Mesenteric fat pad (tissue), 1 donor: Measurements from ENCODE around the gene PID1. TPM values are rescaled to one million over a fixed set of nuclear protein-coding genes. Genes with fewer than 3 reads are reported as not detected.

ENCODE experiments used
- DNase-seq: peaks from one replicate; pipeline ENCODE4 v3.0.0-alpha.2; 2020; ENCODE audit warnings: low spot score
- total RNA-seq: library from RNA; stranded (reverse); fragmentation: NEBNext Ultra II Directional; extraction: Animal tissue kit (Norgen Biotek cat#: 25700); gene quantifications from one replicate; pipeline ENCODE4 v1.2.1, GENCODE V29; 2021
- donor health status: DM: yes; HTN: yes; CAD: no.

The PID1 gene
- total RNA-seq, 1 donor from 2014 or later: 56.5 TPM

DNA sequence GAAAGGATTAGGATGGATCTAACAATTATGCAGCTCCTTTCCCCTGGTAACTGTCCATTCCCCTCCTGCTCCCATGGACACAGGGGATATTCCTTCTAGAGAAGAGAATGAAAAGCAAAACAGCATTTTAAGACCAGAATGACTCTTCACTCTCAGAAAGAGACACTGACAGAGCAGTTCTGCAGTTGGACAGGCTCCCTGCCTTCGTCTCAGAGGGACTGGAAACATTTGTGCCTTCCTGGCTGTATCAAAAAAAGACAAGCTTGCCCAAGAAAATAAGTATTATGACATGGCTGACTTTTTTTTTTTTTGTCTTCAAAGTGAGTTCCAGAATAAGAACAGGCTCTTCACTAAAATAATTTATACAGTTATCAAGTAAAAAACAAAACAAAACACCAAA, 9.5 kb downstream of the PID1 start:
- DNase-seq: no peak

GRCh38 chr2:229261076-229261475, 10.0 kb downstream of the PID1 start:
- DNase-seq: no peak

GRCh38 chr2:229257985-229258384, 13.1 kb downstream of the PID1 start:
- no peak for DNase-seq

- no peak for DNase-seq
Measured at GRCh38 chr2:229256376-229256775, 14.7 kb downstream of the PID1 start.

DNA sequence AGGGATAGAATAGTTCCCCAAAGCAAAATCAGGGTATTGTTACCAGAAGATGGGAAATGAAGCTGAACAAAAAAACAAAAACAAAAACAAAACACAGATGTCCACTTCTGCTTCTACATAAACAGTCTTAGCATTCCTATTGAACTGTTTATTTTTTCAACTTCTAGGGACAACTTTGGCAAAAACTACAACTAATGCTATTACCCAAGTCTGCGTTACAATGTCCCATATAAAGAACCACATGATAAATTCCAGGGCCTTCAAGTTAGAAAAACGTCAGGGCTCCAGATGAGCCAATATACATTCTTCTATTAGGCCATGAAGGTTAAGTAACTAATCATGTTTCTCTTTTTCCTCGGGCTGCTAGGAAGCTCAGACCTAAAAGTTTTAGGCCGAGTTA, 16.9 kb downstream of the PID1 start:
- DNase-seq: no peak

DNA sequence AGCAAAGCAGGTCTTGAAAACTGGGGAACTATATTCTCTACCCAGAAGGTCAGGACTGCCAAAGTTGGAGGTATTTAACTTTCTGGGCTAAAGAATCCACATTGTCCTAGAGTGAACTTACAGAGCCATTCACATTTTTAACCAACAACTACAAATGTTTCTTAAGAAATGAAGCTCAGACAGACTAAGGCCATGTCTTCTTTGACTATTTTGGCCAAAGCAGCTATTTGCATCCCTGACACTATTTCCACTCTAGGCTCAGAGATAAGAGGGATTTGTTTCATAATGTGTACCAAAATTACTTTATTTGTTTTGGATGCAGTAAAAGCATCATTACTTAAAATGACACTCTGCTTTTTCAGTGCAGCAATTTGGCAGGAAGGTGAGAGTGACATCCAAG, 18.1 kb downstream of the PID1 start:
- no peak for DNase-seq

DNA sequence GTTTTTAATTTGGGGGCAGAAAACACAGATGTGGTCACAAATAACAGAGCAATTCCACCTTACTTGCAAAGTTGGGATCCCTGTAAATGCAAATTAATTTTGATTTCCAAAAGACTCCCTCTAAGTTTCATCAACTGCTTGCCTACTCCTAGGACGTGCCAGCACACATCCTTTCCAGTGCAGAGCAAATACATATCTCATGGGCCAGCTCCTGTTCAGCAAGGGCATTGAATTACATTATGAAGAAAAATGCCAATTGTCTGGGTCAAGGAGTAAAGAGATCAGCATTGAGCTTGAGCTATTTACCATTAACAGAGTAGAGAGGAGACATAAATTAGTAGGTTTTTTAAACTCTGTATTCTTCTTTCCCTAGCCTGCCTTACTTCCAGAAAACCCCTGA, 18.8 kb downstream of the PID1 start:
- no peak for DNase-seq

DNA sequence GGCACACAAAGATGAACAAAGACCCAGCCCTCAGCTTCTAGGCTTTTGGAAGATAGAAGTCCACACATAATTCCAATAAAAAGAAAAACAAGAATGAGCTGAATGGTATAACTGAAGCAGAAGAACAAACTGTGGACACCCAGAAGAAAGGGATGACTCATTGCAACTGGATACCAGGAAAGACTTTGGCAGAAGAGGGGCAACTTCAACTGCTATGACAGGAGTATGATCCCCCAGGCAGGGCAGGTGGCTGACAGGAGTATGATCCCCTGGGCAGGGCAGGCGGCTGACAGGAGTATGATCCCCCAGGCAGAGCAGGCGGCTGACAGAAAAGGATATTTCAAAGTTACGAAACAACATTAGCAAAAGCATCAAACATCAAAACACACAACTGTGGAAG, 21.6 kb downstream of the PID1 start:
- no peak for DNase-seq

DNA sequence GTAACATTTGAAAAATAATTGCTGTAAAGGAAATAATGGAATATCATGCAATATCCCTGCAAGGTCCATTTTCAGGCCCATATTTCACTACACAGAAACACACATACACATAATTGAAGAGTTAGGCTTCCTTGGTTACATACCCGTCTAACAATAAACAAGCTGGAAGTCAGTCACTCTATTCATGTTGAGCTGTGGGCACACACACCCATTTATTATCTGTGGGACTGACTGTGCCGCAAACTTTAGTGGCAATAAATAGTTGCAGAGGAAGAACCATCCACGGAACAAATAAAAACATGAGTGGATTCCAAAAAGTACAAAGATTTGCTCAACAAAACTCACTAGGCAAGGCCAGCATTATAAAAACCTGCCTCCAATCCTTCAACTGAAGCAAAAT, 24.8 kb downstream of the PID1 start:
- no peak for DNase-seq

- no peak for DNase-seq
Measured at GRCh38 chr2:229244975-229245374, 26.1 kb downstream of the PID1 start.

DNA sequence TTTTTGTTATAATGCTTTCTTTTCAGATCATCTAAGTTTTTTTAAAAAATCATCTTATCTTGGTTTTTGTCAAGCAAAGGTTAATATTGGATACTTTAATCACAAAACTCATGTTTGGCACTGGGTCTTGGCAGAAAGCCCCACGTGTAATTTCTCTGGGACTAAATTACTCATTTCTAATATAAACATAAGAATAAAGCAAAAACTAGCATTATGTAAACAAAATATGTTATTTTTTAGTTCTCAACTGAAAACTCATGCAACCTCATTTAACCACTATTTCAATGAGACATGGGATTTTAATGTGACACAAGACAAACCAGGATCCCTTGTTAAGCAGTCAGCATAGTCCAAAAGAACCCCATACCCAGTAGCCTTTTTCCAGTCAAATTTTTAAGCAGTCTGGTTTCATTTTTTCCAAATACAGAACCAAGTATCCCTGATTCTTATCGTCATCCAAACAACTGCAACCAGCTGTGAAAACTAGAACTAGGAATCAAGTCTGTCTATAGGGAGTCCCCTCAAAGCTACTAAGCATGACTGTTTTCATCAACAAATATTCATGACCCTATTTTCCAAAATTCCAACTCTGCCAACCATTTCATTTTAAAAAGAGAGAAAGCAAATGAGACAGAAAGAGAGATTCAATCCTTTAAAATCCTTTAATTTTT, 27.1 kb downstream of the PID1 start:
- no peak for DNase-seq

- DNase-seq: no peak
Measured at GRCh38 chr2:229240984-229241491, 30.0 kb downstream of the PID1 start.

- DNase-seq: no peak
Measured at GRCh38 chr2:229239021-229239420, 32.1 kb downstream of the PID1 start.

GRCh38 chr2:229237270-229237669, 33.8 kb downstream of the PID1 start:
- no peak for DNase-seq

- DNase-seq: no peak
Measured at GRCh38 chr2:229235131-229235914, 35.8 kb downstream of the PID1 start.

DNA sequence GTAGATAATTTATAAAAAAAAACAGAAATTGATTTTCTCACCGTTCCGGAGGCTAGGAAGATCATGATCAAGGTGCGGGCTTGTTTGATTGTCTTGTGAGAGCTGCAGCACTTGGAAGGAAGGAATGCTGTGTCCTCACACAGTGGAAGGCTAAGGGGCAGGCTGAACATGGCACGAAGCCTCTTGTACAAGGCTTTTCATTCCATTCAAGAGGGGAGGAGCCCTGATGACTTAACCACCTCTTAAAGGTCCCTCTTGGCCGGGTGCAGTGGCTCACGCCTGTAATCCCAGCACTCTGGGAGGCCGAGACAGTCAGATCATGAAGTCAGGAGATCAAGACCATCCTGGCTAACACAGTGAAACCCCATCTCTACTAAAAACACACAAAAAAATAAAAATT, 39.2 kb downstream of the PID1 start:
- DNase-seq: no peak

DNA sequence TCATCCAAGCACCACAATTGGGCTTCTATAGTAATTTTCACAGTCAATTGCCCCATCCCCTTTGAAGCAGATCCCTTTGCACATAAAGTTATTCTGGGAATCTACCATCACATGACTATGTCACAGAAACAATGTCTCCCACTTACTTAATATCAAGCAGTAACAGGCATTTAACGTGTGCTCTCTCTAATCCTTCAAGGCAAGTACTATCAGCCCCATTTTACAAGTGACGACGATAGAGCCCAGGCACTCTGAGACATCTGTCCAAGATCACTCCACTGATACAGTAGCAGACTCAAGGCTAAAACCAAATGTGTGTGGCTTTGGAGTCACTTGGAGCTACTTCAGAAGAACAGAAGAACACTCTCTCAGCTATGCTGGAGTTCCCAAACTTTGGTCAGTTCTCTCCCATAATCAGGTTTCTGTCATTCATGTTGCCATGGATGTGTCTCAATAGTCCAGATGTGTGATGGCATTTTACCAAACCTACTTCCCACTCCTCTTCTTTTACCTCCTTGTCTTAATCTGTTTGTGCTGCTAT, 39.7 kb downstream of the PID1 start:
- no peak for DNase-seq

DNA sequence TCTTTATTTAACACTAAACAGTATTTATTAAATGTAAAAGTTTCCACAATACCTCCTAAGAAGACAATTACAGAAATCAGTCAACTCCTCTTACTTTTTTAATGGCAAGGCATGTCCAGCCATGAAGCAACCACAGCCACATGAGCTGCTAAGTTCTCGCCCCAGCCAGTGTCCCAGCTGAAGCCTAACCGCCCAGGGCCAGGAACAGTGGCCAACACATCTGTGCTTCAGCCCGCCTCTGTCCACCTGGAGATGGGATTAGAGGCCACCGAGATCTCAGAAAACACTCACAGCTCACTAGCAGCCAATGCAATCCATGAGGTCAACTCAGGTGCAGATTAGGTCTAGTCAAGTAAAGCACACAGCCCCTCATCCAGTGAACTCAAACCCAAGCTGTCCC, 40.2 kb downstream of the PID1 start:
- DNase-seq: no peak

DNA sequence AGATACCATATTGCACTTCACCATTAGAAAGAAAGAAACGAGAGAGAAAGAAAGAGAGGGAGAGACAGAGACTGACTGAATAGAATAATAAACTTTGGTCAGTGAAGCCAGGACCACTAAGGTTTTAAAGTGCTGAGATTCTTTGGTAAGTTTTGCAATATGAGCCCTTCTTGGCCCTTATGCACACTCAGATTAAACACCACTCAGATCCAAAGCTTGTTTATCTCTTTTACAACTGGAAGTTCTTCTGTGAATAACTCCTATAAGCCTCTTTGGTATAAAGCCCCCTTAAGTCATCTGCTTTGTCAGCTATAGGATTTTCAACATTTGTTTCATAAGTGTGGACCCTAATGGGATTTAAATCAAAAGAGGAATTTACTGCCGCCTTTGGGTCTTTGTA, 40.8 kb downstream of the PID1 start:
- DNase-seq: no peak

GRCh38 chr2:229226382-229226781, 44.7 kb downstream of the PID1 start:
- no peak for DNase-seq

GRCh38 chr2:229223107-229223506, 48.0 kb downstream of the PID1 start:
- DNase-seq: no peak

- DNase-seq: no peak
Measured at GRCh38 chr2:229221641-229222040, 49.4 kb downstream of the PID1 start.

GRCh38 chr2:229220254-229220653, 50.8 kb downstream of the PID1 start:
- DNase-seq: no peak
